GM20000 (cell line): ENCODE results near the gene LDHA.
"Not testable (repeated sequence)": the region's sequence is repeated elsewhere in the genome, so short reads cannot be mapped to it uniquely, and the experiment has no call there.

Experiments used
- DNase-seq: peaks from one replicate; pipeline ENCODE4 v3.0.0; 2012; ENCODE audit warnings: low spot score
- CTCF ChIP-seq: IDR thresholded peaks from 2 replicates; pipeline ENCODE4 v1.5.1; 2012; ENCODE audit warnings: mild to moderate bottlenecking, control low read depth; ENCODE audit errors: extremely low read depth, missing control alignments

The LDHA gene

GRCh38 chr11:18394928-18395734, 768 bp downstream of the LDHA start:
- no peak for TF ChIP-seq CTCF
- DNase-seq, result no peak

GRCh38 chr11:18395735-18396504, 1.6 kb downstream of the LDHA start:
- no peak for TF ChIP-seq CTCF
- peak; percentile 94 for DNase-seq

- no peak for DNase-seq
- no peak for TF ChIP-seq CTCF
These were observed 3.6 kb downstream of the LDHA start for GRCh38 chr11:18397921-18398320.

GRCh38 chr11:18401077-18401476, 6.7 kb downstream of the LDHA start:
- DNase-seq, result not testable (repeated sequence)

GRCh38 chr11:18404062-18404461, 9.7 kb downstream of the LDHA start:
- no peak for TF ChIP-seq CTCF
- no peak for DNase-seq

DNA sequence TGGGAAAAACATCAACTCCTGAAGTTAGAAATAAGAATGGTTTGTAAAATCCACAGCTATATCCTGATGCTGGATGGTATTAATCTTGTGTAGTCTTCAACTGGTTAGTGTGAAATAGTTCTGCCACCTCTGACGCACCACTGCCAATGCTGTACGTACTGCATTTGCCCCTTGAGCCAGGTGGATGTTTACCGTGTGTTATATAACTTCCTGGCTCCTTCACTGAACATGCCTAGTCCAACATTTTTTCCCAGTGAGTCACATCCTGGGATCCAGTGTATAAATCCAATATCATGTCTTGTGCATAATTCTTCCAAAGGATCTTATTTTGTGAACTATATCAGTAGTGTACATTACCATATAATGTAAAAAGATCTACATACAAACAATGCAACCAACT, 13.0 kb downstream of the LDHA start:
- DNase-seq, result not testable (repeated sequence)

DNA sequence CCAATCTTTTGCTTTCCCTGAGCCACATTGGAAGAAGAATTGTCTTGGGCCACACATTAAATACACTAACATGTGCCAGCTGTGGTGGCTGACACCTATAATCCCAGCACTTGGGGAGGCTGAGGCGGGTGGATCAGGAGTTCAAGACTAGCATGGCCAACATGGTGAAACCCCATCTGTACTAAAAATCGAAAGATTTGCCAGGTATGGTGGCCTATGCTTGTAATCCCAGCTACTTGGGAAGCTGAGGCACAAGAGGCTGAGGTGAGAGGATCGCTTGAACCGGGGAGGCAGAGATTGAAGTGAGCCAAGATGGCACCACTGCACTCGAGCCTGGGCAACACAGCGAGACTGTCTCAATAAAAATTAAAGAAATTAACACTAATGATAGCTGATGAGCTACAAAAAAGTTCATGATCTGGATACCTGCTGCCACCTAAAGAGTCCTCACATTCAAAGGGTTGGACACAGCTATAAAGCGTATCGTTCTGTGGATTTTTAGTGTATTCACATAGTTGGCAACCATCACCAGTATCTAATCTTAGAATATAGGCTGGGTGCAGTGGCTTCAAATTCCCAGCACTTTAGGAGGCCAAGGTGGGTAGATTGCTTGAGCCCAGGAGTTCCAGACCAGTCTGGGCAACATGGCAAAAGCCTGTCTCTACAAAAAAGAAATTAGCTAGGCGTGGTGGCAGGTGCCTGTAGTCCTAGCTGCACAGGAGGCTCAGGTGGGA, 14.4 kb downstream of the LDHA start:
- DNase-seq, result no peak
- TF ChIP-seq CTCF, result no peak

GRCh38 chr11:18416459-18416858, 22.1 kb downstream of the LDHA start:
- no peak for DNase-seq
- no peak for TF ChIP-seq CTCF
